DND-41 (cell line): Measurements from ENCODE around the gene ABLIM2.

ENCODE experiments used
- ATAC-seq: fragments of 200-7000 bp; cut with Tn5 transposase; 3 replicates; pipeline ENCODE4 v1.9.1; 2021; ENCODE audit warnings: low read depth; ENCODE audit not compliant: insufficient read depth
- DNase-seq: peaks from one replicate; pipeline ENCODE4 v3.0.0-alpha.2; 2020
- H2AFZ ChIP-seq: 2 replicates; pipeline ENCODE4 v1.6.0; 2012; ENCODE audit warnings: low read depth, low read length
- H3K27ac ChIP-seq: 2 replicates; pipeline ENCODE4 v1.5.1; 2012; ENCODE audit warnings: low read length, inconsistent platforms
- H3K27me3 ChIP-seq: fragments of 200-600 bp; sonication (generic); 2 replicates; pipeline ENCODE4 v1.6.0; 2012; ENCODE audit warnings: low read length, mild to moderate bottlenecking, inconsistent platforms; ENCODE audit not compliant: insufficient read depth, poor library complexity
- H3K36me3 ChIP-seq: 2 replicates; pipeline ENCODE4 v1.5.1; 2012; ENCODE audit warnings: low read length, inconsistent platforms; ENCODE audit not compliant: insufficient read depth
- H3K4me1 ChIP-seq: 2 replicates; pipeline ENCODE4 v1.5.1; 2012; ENCODE audit warnings: mild to moderate bottlenecking, low read length; ENCODE audit not compliant: insufficient read depth
- H3K4me2 ChIP-seq: 2 replicates; pipeline ENCODE4 v1.6.0; 2012; ENCODE audit warnings: mild to moderate bottlenecking, moderate library complexity, low read length, inconsistent platforms; ENCODE audit not compliant: insufficient read depth
- H3K4me3 ChIP-seq, 2 experiments: fragments of 200-600 bp in 1 of 2; shearing (Covaris generic) in 1 of 2; 2 replicates each; pipeline ENCODE4 v1.5.1; 2012 to 2016; ENCODE audit warnings: inconsistent platforms in 2 of 2, low read length in 2 of 2, mild to moderate bottlenecking in 2 of 2, low read depth in 1 of 2, moderate library complexity in 1 of 2
- H3K79me2 ChIP-seq: 2 replicates; pipeline ENCODE4 v1.6.0; 2012; ENCODE audit warnings: low read length, inconsistent platforms; ENCODE audit not compliant: insufficient read depth
- H3K9ac ChIP-seq: 2 replicates; pipeline ENCODE4 v1.6.0; 2012; ENCODE audit warnings: low read depth, mild to moderate bottlenecking, inconsistent platforms, low read length, moderate library complexity
- H3K9me3 ChIP-seq: 2 replicates; pipeline ENCODE4 v1.5.1; 2012; ENCODE audit warnings: low read length, moderate library complexity, mild to moderate bottlenecking, inconsistent platforms; ENCODE audit not compliant: insufficient read depth, severe bottlenecking
- H4K20me1 ChIP-seq: 2 replicates; pipeline ENCODE4 v1.6.0; 2012; ENCODE audit warnings: low read length; ENCODE audit not compliant: insufficient read depth
- CTCF ChIP-seq: IDR thresholded peaks from 2 replicates; pipeline ENCODE4 v1.5.1; 2012; ENCODE audit warnings: borderline replicate concordance, low read length, moderate library complexity, mild to moderate bottlenecking; ENCODE audit not compliant: poor library complexity, severe bottlenecking; ENCODE audit errors: extremely low read depth
- EZH2 ChIP-seq: IDR thresholded peaks from 3 replicates; pipeline ENCODE4 v1.6.1; 2012; ENCODE audit warnings: borderline replicate concordance, low read depth, mild to moderate bottlenecking, moderate library complexity, low read length, inconsistent platforms; ENCODE audit not compliant: severe bottlenecking

Gene ABLIM2

DNA sequence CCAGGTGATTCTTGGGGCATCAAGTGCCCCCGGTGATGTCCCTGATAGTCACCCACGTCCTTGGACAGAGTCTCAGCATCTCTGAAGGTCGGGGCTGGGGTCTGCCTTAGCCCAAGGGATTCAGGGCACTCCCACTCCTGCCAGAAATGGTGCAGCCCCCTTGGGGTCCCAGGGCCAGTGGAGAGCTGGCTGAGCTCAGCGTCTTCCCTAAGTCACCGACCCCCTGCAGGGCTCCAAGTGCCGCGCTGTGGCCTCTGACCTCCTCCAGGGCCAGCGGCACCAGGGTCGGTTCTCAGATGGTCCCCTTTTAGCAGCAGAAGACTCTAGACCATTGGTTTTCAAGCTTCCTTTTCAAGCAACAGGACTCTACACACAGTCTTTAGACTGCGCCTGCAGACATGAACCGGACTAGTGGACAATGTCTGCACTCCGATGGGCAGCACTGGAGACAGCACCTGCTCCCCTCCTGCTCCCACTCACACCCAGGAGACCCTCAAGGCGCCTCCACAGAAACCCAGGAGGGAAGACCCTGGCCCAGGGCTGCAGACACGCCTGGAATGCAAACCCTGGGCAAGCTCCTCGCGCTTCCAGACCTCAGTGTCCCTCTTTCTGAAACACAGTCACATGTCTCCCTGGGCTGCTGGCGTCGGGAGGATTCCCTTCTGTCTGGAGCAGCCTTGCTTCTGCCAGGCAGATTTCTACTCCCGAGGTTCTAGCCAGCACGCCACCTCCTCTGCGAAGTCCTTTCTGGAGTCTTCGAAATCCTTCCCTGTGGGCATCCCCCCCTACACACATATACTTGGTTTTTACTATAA, 53.9 kb downstream of the ABLIM2 start:
- no peak for TF ChIP-seq CTCF
- TF ChIP-seq EZH2 = no peak
- no peak overlapping the region for H3K4me2 ChIP-seq
- H3K79me2 ChIP-seq = no peaks in the 10 kb centered on the region
- H3K9me3 ChIP-seq = no peaks in the 10 kb centered on the region
- H2AFZ ChIP-seq = no peak overlapping the region
- no peaks in the 10 kb centered on the region for H3K27me3 ChIP-seq
- H3K4me1 ChIP-seq = no peaks in the 10 kb centered on the region
- no peak overlapping the region for H3K9ac ChIP-seq
- H3K4me3 ChIP-seq = no peak overlapping the region
- no peaks in the 10 kb centered on the region for H3K36me3 ChIP-seq
- ATAC-seq = no peak
- DNase-seq = no peak
- peaks cover 8% of the 10 kb centered on the region; the same call in 1 of the 2 replicates for H4K20me1 ChIP-seq
- no peak overlapping the region for H3K27ac ChIP-seq

- no peaks in the 10 kb centered on the region for H3K79me2 ChIP-seq
- H4K20me1 ChIP-seq = peaks cover 8% of the 10 kb centered on the region; the same call in 1 of the 2 replicates
- H2AFZ ChIP-seq = no peak overlapping the region
- DNase-seq (no peak), ATAC-seq (no peak)
- no peaks in the 10 kb centered on the region for H3K27me3 ChIP-seq
- no peak overlapping the region for H3K27ac ChIP-seq
- no peaks in the 10 kb centered on the region for H3K4me1 ChIP-seq
- no peaks in the 10 kb centered on the region for H3K9me3 ChIP-seq
- no peak overlapping the region for H3K4me3 ChIP-seq
- no peaks in the 10 kb centered on the region for H3K36me3 ChIP-seq
- TF ChIP-seq EZH2 (no peak), CTCF (no peak)
- no peak overlapping the region for H3K4me2 ChIP-seq
- no peak overlapping the region for H3K9ac ChIP-seq
Observed at GRCh38 chr4:8103421-8104390, 54.9 kb downstream of the ABLIM2 start.

GRCh38 chr4:8102831-8103230, 55.8 kb downstream of the ABLIM2 start:
- Histone ChIP-seq H3K27me3 (no peaks in the 10 kb centered on the region), H3K4me3 (no peak overlapping the region), H3K79me2 (no peaks in the 10 kb centered on the region), H3K9me3 (no peaks in the 10 kb centered on the region), H4K20me1 (0 out of 2 replicates have a peak, but pooled peaks cover 8% of the 10 kb centered on the region), H3K9ac (no peak overlapping the region), H2AFZ (no peak overlapping the region), H3K4me2 (no peak overlapping the region), H3K4me1 (no peaks in the 10 kb centered on the region), H3K27ac (no peak overlapping the region), H3K36me3 (no peaks in the 10 kb centered on the region)
- no peak for ATAC-seq
- TF ChIP-seq CTCF = no peak
- no peak for TF ChIP-seq EZH2
- no peak for DNase-seq
